Testis (tissue), 2 donors: Measurements from ENCODE around the gene FGGY.

Source experiments
- POLR2A ChIP-seq: fragments of 450-650 bp; IDR thresholded peaks from one replicate; pipeline ENCODE4 v1.6.1; 2017; ENCODE audit warnings: antibody characterized with exemption, mild to moderate bottlenecking, moderate library complexity
- TF ChIP-seq, protein P1 (sequence below), 3 experiments: fragments of 450-650 bp in 2 of 3; fragments of 200-600 bp in 1 of 3; sonication (generic) in 1 of 3; IDR thresholded peaks; one replicate each; pipeline ENCODE4 v1.5.1; 2016 to 2019; ENCODE audit warnings: antibody characterized with exemption in 3 of 3, mild to moderate bottlenecking in 2 of 3, moderate library complexity in 1 of 3

DNA sequence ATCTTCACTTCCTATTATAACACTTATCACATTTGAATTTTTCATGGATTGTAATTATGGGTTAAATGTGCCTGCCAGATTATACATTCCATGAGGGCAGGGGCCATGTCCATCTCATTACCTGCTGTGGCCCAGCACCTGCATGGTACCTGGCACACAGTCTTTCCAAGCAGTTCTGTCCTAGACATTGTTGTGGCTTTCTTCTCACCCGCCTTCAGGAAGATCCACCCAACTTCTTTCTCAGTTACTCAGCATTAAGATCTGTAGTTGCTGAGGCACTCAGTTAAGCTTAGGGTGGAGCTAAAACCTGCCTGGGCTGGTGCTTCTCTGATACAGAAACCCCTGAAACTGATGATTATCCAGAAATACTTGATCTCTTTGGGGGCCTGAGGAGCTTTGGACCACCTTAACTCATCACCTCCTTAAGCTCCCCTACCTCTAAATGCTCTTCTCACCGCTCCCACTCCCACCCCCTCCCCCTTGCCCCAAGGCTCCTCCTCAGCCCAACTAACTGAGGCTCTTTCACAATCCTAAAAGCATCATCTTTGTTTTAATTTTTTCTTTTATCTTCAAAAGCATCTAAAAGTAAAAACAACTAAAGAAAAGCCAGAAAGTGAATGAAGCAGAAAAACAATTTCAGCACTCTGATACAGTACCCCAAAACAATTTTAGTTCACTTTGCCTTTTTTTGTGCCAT, 190.6 kb downstream of the FGGY start:
- TF ChIP-seq POLR2A: no peak
- TF ChIP-seq, protein P1, sequence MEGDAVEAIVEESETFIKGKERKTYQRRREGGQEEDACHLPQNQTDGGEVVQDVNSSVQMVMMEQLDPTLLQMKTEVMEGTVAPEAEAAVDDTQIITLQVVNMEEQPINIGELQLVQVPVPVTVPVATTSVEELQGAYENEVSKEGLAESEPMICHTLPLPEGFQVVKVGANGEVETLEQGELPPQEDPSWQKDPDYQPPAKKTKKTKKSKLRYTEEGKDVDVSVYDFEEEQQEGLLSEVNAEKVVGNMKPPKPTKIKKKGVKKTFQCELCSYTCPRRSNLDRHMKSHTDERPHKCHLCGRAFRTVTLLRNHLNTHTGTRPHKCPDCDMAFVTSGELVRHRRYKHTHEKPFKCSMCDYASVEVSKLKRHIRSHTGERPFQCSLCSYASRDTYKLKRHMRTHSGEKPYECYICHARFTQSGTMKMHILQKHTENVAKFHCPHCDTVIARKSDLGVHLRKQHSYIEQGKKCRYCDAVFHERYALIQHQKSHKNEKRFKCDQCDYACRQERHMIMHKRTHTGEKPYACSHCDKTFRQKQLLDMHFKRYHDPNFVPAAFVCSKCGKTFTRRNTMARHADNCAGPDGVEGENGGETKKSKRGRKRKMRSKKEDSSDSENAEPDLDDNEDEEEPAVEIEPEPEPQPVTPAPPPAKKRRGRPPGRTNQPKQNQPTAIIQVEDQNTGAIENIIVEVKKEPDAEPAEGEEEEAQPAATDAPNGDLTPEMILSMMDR (IDR thresholded peaks at IDR 0.05): no peak
